HG03571 (cell line): Measurements from ENCODE around the gene NUMBL.
"Not testable (repeated sequence)": the region's sequence is repeated elsewhere in the genome, so short reads cannot be mapped to it uniquely, and the experiment has no call there.

Experiments
- ATAC-seq: cut with Tn5 transposase; IDR thresholded peaks from one replicate; pipeline ENCODE4 v1.9.1; 2021; ENCODE audit not compliant: unreplicated experiment

NUMBL gene

GRCh38 chr19:40667602-40668001 is 22.8 kb downstream of the NUMBL start:
- ATAC-seq, result no peak

GRCh38 chr19:40666803-40667438 is 23.5 kb downstream of the NUMBL start:
- no peak for ATAC-seq

- ATAC-seq, result no peak
Measured at GRCh38 chr19:40663695-40664692, 26.5 kb downstream of the NUMBL start.

- peak; percentile 67 for ATAC-seq
Measured at GRCh38 chr19:40662925-40663694, 27.3 kb downstream of the NUMBL start.

GRCh38 chr19:40661616-40662015 is 28.8 kb downstream of the NUMBL start:
- ATAC-seq, result no peak

GRCh38 chr19:40659566-40659965 is 30.9 kb downstream of the NUMBL start:
- ATAC-seq, result no peak

- ATAC-seq, result no peak
Measured at GRCh38 chr19:40659116-40659515, 31.3 kb downstream of the NUMBL start.

- ATAC-seq, result no peak
Measured at GRCh38 chr19:40658031-40658430, 32.4 kb downstream of the NUMBL start.

- ATAC-seq, result not testable (repeated sequence)
Measured at GRCh38 chr19:40655684-40656083, 34.8 kb downstream of the NUMBL start.

- ATAC-seq, result not testable (repeated sequence)
Measured at GRCh38 chr19:40652303-40652702, 38.1 kb downstream of the NUMBL start.

GRCh38 chr19:40650749-40651305 is 39.6 kb downstream of the NUMBL start:
- no peak for ATAC-seq

GRCh38 chr19:40649903-40650675 is 40.4 kb downstream of the NUMBL start:
- ATAC-seq, result not testable (repeated sequence)

GRCh38 chr19:40646743-40647254 is 43.7 kb downstream of the NUMBL start:
- ATAC-seq, result no peak

- ATAC-seq, result no peak
Measured at GRCh38 chr19:40642757-40643305, 47.6 kb downstream of the NUMBL start.

GRCh38 chr19:40642051-40642706 is 48.3 kb downstream of the NUMBL start:
- no peak for ATAC-seq

GRCh38 chr19:40641281-40641680 is 49.2 kb downstream of the NUMBL start:
- ATAC-seq, result no peak

- ATAC-seq, result no peak
Measured at GRCh38 chr19:40640744-40641143, 49.7 kb downstream of the NUMBL start.

- no peak for ATAC-seq
Measured at GRCh38 chr19:40639638-40639982, 50.8 kb downstream of the NUMBL start.

GRCh38 chr19:40638327-40638726 is 52.1 kb downstream of the NUMBL start:
- no peak for ATAC-seq
